Measurements from ENCODE around the gene CCDC47.

Gene CCDC47

DNA sequence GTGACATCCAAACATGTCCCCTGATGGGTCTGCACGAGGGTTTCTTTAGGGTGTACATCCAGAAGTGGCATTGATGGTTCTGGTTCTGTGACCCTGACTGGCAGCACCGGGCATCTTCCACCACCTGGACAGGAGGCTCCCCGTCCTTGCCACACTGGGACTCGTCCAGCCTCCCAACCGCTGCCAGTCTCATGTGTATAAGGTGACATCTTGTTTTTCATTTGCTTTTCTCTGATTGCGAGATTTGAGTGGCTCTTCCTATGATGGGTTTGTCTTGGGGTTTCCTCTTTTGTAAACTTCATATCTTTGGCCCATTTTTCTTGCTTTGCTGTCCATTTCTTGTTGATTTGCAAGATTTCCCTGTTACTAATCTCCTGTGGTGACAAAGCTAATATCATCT, 64.3 kb downstream of the CCDC47 start:
- no peak for DNase-seq (ENCODE audit: low read depth)
- H3K4me3 ChIP-seq (ENCODE audit: low read length): no peak overlapping the region
- TF ChIP-seq, protein P1, sequence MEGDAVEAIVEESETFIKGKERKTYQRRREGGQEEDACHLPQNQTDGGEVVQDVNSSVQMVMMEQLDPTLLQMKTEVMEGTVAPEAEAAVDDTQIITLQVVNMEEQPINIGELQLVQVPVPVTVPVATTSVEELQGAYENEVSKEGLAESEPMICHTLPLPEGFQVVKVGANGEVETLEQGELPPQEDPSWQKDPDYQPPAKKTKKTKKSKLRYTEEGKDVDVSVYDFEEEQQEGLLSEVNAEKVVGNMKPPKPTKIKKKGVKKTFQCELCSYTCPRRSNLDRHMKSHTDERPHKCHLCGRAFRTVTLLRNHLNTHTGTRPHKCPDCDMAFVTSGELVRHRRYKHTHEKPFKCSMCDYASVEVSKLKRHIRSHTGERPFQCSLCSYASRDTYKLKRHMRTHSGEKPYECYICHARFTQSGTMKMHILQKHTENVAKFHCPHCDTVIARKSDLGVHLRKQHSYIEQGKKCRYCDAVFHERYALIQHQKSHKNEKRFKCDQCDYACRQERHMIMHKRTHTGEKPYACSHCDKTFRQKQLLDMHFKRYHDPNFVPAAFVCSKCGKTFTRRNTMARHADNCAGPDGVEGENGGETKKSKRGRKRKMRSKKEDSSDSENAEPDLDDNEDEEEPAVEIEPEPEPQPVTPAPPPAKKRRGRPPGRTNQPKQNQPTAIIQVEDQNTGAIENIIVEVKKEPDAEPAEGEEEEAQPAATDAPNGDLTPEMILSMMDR (IDR thresholded peaks at IDR 0.05; ENCODE audit: insufficient read depth, low read depth, low read length, missing control alignments): no peak

DNA sequence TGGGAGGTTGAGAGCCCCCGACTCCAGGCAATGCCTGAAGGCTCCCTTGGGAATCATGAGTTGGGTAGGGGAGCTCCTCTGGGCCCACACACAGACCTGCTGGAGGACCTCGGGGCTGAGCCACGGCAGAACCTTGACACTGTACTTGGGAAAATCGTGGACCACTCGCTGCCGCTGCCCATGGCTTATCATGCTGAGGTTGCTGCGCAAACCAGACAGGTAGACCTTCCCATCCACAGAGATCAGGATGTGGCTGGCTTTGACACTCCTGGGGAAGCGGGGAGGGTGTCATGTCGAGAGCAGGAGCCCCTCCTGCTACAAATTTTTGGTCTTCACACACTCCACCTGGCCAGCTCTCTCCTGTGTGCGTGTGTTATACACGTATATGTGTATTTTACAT, 66.2 kb downstream of the CCDC47 start:
- H3K4me3 ChIP-seq (ENCODE audit: low read length): no peak overlapping the region
- TF ChIP-seq, protein P1 (IDR thresholded peaks at IDR 0.05; ENCODE audit: insufficient read depth, low read depth, low read length, missing control alignments): no peak
- DNase-seq (ENCODE audit: low read depth): no peak

DNA sequence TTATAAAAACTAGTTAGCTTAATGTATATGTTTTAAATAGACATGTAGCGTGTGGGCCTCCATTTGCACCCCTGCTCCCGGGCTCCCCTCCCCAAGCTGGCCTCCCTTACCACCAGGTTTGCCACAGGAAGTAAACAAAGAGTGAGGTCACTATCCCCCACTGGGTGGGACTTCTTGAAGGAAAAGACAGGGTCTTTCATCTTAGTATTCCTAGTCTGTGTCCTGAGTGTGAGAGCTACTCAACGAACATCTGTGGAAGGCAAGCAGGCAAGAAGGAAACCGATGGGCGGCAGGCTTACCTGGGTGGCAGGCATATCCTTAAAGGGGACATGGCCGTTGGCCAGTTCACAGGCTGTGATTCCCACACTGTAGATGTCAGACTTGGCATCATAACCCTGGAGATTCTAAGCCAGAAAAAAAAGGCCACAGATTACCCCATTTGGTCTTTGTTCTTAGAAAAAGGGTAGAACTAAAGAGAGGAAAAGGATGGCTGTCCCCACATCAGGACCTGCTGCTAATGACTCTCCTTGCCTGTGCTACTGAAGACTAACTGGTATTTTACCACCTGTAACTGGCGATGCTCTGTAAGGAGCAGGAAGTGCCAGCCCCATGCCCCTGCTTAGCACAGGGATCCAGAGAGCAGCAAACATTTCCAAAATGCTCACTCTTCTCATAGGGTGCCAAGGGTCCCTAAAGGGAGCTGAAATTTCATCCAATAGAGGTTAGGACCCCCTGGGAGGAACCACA, 66.9 kb downstream of the CCDC47 start:
- no peak for DNase-seq (ENCODE audit: low read depth)
- TF ChIP-seq, protein P1 (IDR thresholded peaks at IDR 0.05; ENCODE audit: insufficient read depth, low read depth, low read length, missing control alignments): no peak
- no peak overlapping the region for H3K4me3 ChIP-seq (ENCODE audit: low read length)

DNA sequence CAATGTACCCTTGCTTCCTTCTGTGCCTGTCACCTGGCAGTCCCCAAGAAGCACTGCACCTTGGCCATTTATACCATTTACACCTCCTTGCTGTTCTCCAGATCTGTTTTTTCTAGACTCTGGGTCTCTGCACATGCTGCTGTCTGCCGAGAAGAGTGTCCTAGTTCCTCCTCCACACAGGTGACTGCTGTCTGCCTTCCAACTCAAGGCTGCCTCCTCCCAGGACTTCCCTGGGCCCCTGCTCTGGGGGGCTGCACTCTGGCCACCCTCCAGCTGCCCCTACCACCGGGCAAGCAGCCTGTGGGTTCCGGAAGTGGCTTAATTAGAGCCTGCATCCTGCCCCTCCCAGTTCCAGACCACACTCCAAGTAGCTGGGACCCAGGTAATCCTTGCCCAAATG, 67.7 kb downstream of the CCDC47 start:
- TF ChIP-seq, protein P1 (IDR thresholded peaks at IDR 0.05; ENCODE audit: insufficient read depth, low read depth, low read length, missing control alignments): no peak
- no peak for DNase-seq (ENCODE audit: low read depth)
- H3K4me3 ChIP-seq (ENCODE audit: low read length): no peak overlapping the region

DNA sequence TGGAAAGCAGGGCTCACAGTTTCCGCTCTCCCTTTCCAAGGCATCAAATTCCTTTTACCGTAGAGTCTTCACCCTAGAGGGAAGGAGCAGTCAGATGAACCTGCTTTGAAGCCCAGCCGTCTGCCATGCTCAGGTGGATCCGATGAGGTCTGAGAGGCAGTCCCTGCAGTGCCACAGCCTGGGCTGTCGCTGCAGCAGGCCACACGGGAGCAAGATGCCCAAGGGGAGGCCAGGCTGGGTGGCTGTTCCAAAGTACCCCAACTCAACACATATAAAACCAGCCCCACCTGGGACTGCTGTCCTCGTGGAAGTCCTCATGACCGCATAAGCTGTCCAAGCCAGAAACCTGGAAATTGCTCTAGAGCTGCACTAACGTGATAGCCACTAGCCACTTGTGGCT, 68.6 kb downstream of the CCDC47 start:
- no peak overlapping the region for H3K4me3 ChIP-seq (ENCODE audit: low read length)
- TF ChIP-seq, protein P1 (IDR thresholded peaks at IDR 0.05; ENCODE audit: insufficient read depth, low read depth, low read length, missing control alignments): no peak
- DNase-seq (ENCODE audit: low read depth): no peak

DNA sequence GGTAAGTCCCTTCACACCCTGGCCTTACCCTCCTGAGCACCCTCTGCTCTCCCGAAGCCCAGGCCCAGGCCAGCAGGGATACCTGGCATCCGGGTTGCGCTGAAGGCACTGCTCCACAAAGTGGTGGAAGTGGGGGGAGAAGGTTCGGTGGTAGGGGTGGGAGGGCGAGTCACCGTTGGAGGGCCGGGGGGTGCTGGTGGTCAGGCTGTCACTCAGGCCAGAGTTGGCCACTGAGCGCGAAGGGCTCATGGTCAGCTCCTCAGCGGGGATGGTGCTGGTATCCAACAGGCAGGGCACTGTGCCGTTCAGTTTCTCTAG, 69.2 kb downstream of the CCDC47 start:
- no peak overlapping the region for H3K4me3 ChIP-seq (ENCODE audit: low read length)
- no peak for DNase-seq (ENCODE audit: low read depth)
- TF ChIP-seq, protein P1 (IDR thresholded peaks at IDR 0.05; ENCODE audit: insufficient read depth, low read depth, low read length, missing control alignments): no peak

All from epithelial cell of esophagus (primary cell).